Stimulated activated CD8-positive, alpha-beta memory T cell treated with anti-CD3 and anti-CD28 coated beads, Interleukin-4, amount 100 ng/mL, for 4 hours (primary cell): Measurements from ENCODE around the gene LCN10.
A peak's percentile ranks its signal among the peaks of the same experiment; 100 is the strongest.

Source experiments
- DNase-seq, 2 donors: peaks; one replicate each; pipeline ENCODE4 v3.0.0-alpha.2; 2020; ENCODE audit warnings: low read depth in 2 of 2, low spot score in 1 of 2

The LCN10 gene

DNA sequence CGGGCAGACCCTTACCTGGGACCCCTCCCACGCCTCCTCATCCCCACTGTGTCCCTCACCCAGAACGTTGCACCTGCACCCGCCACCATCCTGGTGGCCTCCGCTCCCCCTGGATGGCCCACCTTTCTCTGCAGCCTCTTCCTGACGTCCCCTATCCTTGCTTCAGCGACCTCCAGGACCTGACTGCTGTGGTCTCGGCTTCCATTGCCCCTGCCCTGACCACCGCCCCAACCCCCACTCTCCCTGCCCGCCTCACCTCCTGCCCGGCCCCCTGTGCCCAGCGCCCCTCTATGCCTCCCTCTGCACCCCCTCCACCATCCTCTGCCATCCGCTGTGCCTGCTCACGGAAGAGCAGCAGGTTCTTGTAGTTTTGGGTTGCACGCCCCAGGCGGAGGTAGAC, 2.2 kb downstream of the LCN10 start:
- no peak for DNase-seq

DNA sequence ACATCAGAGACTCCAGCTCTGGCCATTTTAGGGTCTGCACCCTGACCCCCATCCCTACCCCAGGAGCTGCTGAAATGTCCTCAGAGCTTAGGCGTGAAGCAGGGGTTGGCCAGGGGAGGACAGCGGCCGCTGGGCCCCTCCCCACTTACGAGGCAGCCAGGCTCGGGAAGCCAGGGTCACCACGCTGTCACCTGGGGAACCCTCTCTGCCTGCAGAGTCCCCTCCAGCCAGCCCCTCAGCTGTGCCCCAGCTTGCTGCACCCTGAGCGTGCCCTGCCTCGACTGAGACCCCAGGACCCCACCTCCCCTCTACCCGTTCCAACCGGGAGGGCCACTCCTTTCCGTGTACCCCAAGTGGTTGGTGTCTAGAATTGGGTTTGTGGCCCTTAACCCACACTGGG, 2.7 kb downstream of the LCN10 start:
- DNase-seq, result no peak

DNA sequence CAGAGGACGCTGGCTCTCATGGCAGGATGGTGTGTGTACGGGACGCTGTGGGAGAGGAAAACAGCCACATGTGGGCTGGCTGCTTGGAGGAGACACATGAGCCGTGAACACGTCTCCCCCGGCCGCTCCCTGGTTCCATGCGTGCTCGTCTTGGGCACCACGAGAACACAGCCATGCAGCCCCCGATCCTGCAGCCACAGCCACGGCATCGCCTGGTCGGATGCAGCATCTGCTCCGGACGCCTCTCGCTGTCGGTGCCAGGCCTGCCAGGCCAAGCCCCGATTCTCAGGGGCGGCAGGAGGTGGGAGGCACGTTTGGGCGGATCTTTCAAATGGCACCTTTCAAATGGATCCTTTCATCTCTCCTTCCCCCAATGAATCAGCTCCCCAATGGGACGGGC, 3.2 kb downstream of the LCN10 start:
- DNase-seq, result no peak

DNA sequence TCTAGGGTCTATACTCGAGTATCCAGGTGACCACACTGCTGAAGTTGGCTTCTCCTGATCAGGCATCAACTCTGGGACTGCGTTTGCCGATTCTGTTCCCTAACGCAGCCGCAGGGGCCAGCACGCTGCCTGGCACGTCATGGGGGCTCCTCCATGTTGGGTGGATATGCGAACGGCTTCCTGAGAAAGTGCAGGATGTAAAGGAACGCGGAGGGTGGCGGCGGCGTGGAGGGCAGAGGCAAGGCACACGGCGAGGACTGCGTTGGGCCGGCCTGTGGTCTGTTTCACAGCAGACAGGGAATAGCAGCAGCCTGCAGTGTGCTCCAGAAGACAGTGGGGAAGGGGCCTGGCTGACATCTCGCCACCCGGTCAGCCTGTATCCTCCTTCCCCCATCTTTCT, 3.8 kb downstream of the LCN10 start:
- DNase-seq, result no peak

DNA sequence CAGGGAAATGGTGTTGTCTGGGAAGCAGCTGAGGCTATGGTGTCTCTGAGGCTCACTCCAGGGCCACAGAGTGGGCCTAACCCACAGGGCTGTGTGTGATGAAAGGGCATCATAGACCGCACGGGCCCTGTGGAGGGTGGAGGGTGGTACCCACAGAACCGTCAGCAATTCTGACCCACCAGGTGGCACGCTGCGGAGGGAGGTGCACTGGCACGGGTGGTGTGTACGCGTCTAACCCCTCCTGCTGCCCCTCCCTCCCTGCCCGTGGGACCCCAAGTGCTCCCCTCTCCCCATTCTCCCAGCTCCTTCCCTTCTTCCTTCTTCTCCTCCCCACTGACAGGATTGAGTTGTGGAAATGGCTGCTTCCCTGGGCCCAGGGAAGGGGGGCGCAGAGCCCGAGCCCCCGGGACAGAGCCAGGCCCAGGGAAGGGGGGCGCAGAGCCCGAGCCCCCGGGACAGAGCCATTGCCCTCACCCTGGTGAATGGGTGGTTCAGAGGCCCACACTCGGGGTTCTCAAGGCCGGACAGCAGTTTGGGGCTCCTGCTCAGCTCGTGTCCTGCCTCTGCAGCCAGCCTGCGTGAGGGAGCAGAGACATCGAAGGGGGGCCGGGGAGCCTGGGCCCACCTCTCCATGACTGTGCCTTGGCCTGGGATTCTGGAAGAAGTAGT, 6.8 kb downstream of the LCN10 start:
- DNase-seq, result no peak

DNA sequence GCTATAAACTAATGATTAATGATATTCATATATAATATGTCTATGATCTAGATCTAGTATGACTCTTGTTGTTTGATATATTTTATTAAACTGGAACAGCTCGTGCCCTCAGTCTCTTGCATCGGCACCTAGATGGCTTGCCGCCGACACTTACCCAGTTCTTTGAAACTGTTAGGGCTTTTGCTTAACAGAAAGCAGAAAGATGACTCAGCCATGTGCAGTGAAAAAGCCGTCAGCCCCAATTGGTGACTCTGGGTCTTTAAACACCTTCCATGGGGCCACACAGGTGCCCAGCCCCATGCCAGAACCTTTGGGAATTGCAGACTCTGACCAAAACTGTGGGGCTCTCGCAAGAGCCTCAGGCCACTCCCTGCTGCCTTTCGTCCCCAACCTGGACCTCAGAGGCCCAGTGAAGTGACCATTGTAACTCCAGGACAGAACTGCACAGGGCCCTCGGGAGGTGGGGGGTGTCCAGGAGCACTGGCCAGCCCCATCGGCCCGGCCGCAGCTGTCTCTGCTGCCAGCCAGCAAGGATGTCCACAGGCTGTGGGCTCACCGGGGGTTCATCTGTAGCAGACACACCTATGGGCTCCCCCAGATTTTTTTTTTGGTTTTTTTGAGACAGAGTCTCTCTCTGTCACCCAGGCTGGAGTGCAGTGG, 7.8 kb downstream of the LCN10 start:
- no peak for DNase-seq

DNA sequence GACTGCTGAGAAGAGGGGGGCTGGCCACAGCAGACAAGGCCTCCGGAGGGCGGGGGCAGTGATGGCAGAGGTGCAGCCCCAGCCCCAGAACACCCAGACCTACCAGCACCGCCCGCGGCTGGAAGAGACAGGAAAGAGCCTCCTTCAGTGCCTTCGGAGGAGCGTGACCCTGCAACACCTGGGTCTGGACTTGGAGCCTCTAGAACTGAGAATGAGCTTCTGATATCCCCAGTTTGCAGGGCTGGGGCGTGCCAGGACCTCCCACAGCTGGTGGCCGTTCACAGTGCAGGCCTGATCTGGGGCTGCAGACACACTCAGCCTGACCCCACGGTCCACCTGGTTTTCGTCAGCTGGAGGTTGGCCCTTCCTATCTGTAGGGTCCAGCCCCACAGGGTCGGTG, 9.1 kb downstream of the LCN10 start:
- no peak for DNase-seq

DNA sequence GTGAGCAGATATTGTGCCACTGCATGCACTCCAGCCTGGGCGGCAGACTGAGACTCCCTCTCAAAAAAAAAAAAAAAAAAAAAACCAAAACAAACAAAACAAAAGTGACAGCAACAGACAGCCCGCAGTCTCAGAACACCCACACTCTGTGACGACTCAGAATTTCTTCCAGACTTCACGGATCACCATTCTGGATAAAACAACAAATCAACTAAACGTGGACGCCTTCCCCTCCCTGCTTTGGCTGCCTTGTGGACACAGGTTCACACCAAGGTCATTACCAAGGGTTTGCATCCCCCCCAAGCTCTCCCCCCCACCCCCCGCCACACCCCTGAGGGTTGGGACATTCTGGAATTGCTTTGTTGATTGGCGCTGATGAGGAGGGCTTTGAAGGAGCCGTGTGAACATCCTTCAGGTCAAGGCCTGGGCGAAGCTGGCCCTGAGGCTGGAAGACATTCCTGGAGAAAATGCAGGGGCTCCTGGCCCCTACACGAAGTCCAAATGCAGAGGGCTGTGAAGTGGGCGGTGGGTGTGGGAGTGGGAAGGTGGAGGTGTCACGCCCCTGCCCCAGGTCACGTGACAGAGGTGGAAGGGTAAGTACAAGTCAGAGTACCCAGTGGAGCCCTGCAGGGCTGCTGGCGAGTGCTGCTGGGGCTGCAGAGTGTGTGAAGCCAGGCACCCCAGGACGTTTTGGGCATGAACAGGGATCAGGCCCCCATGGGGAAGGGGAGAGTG, 10.1 kb downstream of the LCN10 start:
- no peak for DNase-seq

DNA sequence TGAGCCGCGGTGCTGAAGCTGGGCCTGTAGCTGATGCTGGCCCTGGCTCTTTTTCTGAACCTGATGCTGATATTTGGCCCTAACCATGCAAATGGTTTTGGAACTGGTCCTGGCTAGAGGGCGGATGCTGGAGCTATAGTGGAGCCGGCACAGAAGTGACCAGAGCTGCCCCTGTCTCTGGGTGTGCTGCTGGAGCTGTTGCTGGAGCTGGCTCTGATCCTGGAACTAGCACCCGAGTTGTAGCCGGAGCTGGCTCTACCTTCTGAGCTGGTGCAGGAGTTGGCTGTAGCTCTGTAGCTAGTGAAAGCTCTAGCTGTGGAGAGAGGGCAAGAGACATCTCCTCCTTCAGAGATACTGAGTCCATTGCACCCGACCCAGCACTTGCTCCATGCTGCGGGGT, 12.8 kb downstream of the LCN10 start:
- no peak for DNase-seq

DNA sequence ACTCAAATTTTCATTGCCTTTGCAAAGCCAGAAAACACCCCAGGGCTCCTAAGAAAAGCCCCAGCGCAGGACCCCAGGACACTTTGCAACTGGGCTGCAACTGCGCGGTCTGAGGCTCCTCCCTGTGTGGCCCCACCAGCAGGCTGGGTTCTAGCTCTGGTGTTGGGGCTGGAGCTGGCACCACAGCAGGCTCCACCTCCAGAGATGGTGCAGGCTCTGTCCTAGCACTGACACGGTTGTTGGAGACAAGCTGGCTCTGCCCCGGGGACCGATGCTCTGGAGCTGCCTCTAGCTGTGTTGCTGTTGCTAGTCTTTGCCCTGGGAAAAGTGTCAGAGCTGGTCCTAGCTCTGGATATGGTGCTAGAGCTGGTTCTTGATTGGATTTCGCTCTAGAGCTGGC, 13.6 kb downstream of the LCN10 start:
- no peak for DNase-seq

DNA sequence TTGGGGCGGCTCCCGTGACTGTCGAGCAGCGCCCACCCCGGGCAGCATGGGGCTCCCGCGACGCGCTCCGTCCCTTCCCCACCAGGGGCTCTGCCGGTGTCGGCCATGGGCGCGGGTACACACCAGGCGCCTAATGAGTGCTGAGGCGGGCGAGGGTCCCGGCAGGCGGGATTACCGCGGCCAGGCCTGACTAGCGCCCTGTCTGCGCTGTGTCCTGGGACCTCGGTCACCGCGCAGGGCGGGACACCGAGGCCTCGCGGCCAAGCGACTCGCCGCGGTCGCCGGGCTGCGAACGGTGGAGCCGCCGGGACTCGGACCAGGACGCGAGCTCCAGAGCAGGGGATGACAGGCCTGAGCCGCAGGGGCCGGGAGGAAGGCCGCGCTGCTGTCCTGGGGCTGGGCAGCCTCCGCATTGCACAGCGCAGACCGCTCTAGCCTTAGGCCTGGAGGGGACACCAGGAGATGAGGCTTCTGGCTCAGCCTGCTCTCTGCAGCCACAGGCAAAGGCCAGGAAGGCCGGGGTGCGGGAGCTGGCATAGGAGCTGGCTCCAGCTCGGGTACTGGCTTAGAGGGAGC, 14.1 kb downstream of the LCN10 start:
- DNase-seq, result no peak

DNA sequence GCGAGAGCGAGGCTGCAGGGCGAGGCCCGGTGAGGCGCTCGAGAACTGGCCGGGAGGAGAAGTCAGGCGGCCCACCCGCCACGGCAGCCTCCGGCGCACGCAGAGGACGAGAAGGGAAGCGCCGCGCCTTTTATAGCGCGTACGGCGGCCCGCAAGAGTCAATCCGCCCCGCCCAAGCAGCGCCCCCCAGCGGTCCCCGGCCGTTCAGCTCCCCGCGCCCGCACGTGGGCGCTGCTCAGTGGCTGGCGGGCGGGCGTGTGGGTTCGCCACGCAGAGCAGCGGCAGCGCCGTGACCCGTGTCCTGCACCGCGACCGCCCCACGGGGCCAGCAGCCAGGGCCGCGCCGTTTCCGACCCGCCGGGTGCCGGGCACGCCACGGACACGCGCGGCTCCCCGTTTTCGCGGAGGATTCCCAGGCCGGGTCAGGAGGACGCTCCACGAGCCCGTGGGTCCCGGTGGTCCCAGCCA, 14.6 kb downstream of the LCN10 start:
- peak; percentile 86 to 87 for DNase-seq

DNA sequence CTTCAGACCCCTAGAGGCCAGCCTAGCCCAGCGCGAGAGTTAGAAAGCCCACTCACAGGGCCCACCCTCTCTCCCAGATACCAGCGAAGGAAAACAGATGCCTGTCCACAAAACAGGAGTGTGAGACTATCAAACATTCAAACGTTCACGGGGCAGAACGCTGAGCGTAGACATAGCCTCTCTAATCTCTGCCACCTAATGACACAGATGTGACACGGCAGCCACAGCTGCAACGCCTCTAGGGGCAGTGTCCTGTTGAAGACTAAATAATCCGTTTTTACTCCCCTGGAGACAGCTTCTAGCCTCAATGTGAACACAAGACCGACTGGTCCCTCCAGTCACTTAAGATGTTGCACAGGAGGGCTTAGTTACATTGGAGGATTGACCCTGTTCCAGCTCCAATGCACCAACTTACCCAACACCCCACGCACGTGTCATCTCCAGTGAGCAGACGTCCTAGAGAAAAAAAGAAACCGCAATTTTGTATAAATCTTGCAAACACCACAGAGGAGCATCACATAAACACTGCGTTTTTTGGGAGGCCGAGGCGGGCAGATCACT, 16.0 kb downstream of the LCN10 start:
- DNase-seq, result peak in 1 of 2 donors; percentile 13

DNA sequence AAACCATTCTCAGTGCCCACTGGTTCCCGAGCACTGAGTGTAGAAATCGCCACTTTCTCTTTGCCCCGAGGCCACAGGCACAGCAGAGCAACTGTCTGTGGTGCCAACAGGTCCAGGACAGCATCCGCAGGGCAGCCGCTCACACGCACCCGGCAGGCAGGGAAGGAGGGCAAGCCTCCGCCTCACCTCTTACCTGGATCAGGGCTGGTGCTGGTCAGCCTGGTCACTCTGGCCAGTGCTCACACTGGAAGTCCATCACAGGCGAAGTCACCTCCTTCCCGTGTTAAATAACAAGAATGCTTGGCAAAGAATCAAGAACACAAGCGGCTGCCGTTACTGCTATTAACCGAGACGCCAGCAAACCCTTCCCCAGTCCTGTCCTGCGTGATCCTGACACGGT, 16.6 kb downstream of the LCN10 start:
- DNase-seq, result no peak

DNA sequence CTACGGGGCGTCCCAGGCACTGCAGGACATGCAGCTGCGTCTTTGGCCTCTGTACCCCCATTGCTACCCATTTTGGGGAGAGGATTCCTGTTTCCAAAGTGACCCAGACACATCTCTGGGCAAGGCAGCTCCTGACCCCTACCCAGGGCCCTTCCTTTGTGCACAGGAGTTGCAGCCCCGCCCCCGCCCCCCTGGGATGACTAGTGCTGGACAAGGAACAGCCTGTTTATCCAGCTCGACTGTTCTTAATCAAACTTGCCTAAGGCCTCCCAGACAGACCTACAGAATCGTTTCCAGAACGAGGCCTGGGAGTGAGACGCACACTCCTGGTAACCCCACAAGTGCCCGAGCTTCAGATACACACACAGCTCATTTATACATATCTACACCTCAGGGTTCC, 17.1 kb downstream of the LCN10 start:
- no peak for DNase-seq

DNA sequence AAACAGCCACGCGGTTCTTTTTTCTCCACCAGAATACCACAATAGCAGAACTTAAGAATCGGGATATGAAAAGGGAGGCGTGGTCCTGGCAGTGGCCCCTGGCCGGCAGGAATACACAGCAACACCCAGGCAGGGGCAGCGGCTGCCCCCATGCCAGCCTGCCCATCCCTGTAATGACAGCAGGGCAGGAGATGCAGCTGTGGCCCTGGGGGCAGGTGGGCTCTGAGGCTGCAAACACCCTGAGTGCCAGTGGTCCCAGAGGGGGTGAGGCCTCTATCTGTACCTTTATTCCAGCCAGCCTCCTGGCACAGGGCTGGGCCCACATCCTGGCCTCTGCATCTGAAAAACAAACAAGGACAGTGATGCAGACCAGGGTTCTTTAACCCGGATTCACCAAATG, 18.0 kb downstream of the LCN10 start:
- no peak for DNase-seq

DNA sequence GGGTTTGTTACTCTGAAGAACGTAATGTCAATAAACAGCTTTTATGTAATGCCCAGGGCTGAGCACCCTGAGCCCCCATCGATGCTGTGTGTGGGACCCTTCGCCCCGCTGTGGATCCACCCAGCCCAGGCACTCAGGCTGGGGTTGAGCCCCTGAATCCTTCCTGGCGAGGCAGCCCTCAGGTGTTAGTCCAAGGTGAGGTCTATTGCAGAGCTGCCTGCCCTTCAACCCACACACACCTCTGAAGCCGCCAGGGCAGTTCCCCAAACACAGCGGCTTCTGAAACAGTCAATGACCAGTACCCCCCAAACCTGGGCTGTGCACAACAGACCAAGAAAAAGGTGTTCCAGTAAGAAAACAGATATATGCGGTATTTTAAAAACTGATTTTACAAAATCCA, 18.8 kb downstream of the LCN10 start:
- DNase-seq, result no peak

DNA sequence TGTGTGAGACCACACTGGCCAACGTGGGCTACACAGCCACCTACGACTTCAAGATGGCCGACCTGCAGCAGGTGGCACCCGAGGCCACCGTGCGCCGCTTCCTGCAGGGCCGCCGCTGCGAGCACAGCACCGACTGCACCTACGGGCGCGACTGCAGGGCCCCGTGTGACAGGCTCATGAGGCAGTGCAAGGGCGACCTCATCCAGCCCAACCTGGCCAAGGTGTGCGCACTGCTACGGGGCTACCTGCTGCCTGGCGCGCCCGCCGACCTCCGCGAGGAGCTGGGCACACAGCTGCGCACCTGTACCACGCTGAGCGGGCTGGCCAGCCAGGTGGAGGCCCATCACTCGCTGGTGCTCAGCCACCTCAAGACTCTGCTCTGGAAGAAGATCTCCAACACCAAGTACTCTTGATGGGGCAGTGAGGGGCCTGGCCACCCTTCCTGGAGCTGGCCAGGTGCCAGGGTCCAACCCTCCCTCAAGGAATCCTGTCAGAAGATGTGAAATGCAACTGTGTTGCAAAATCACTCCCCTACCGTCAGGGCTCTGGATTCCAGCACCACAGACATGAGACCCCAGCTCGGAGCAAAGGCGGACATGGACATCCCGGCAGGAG, 19.3 kb downstream of the LCN10 start:
- no peak for DNase-seq

DNA sequence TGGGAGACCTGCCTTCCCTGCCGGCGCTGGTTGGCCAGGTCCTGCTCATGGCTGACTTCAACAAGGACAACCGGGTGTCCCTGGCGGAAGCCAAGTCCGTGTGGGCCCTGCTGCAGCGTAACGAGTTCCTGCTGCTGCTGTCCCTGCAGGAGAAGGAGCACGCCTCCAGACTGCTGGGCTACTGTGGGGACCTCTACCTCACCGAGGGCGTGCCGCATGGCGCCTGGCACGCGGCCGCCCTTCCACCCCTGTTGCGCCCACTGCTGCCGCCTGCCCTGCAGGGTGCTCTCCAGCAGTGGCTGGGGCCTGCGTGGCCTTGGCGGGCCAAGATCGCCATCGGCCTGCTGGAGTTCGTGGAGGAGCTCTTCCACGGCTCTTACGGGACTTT, 19.8 kb downstream of the LCN10 start:
- DNase-seq, result no peak

DNA sequence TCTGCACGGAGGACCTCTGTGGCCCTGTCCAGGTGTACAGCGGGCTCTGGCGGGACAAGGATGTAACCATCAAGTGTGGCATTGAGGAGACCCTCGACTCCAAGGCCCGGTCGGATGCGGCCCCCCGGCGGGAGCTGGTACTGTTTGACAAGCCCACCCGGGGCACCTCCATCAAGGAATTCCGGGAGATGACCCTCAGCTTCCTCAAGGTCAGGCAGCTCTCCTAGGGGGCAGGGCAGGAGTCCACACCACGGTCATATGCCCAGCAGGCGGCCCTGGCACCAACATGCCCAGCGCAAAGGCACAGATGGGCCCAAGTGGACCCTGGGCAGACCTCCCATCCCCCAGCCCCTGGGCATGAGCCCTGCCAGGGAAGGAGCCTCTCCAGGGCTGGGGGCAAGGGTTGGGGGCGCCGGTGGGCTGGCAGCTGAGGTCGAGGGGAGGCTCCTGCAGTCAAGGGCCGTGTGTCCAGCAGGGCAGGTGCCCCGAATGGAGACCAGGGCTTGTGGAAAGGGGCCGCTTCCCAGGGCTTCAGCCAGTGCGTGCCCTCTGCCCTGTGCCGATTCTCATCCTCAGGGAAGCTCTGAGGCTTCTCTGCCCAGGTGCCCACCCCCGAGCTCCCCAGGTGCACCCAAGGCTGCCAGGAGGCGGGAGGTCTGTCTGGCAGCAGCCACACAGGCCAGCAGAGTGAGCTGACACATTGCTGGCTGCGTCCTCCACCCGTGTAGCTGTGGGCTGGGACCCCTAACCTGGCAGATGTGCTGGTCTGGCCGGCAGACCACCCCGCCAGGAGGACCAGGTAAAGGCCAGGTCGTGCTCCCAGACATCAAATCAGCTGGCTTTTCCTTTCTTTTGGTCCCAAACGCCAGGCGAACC, 20.4 kb downstream of the LCN10 start:
- no peak for DNase-seq
